Erythroblast (primary cell): ENCODE results near the gene VWCE.
"Not testable (repeated sequence)": the region's sequence is repeated elsewhere in the genome, so short reads cannot be mapped to it uniquely, and the experiment has no call there.

Source experiments
- GATA1 ChIP-seq: IDR thresholded peaks from 2 replicates; pipeline ENCODE4 v1.6.1; 2011; ENCODE audit warnings: low read depth, mild to moderate bottlenecking, control low read depth, low read length, moderate library complexity
- POLR2A ChIP-seq: IDR thresholded peaks from 2 replicates; pipeline ENCODE4 v1.6.1; 2011; ENCODE audit warnings: mild to moderate bottlenecking, low read length

DNA sequence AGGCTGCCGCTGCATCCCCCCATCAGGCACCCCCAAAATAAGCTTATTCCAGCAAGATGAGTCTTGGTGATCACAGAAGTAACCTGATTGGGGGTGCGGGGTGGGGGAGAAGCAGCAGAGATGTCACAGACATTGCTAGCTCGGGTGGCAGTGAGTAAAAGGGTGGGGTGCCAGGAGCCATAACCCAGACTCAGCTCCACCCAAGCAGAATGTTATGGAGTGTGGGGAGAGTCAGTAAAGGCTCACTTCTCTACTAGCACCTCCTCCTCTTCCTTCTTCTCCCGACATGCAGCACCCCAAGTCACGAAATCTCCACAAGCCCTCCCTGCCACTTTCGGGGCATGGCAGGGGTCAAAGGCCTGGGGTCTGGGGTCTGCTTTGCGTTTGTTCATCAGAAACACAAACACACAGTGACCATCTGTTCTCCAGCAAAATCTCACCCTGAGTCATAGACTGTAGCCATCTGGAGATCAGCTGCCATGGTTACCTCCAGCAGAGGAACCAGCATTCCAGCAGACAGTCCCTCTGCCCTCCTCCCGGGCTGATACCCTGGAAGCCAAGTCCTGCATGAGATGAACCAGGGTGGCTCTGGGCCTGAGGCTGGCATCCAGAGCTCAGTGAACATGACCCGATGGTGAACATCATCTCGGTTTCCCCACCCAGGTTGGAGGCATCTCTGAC, 68.5 kb downstream of the VWCE start:
- TF ChIP-seq POLR2A, GATA1: not testable (repeated sequence)
